GM12878 (cell line): Measurements from ENCODE around the gene COL23A1. TPM values are rescaled to one million over a fixed set of nuclear protein-coding genes. Genes with fewer than 3 reads are reported as not detected.

Experiments used
- CEBPB ChIP-seq, 2 experiments: fragments of 150-350 bp in 1 of 2; IDR thresholded peaks; 2 replicates each; pipeline ENCODE4 v1.6.1; 2012 to 2014; ENCODE audit warnings: low read depth in 2 of 2, low read length in 2 of 2, borderline replicate concordance in 1 of 2, inconsistent platforms in 1 of 2
- IRF5 ChIP-seq: fragments of 450-650 bp; IDR thresholded peaks from 2 replicates; pipeline ENCODE4 v1.6.1; 2017; ENCODE audit warnings: borderline replicate concordance
- LARP7 ChIP-seq: fragments of 450-650 bp; IDR thresholded peaks from 2 replicates; pipeline ENCODE4 v1.6.1; 2017; ENCODE audit warnings: mild to moderate bottlenecking
- MLLT1 ChIP-seq: fragments of 450-650 bp; IDR thresholded peaks from 2 replicates; pipeline ENCODE4 v1.6.1; 2016; ENCODE audit warnings: mild to moderate bottlenecking
- MXI1 ChIP-seq: fragments of 150-350 bp; IDR thresholded peaks from 2 replicates; pipeline ENCODE4 v1.6.1; 2011; ENCODE audit warnings: low read depth, mild to moderate bottlenecking, inconsistent platforms, low read length, improper control_type of control experiment
- NFYA ChIP-seq: IDR thresholded peaks from 2 replicates; pipeline ENCODE4 v1.6.1; 2011; ENCODE audit warnings: low read depth, mild to moderate bottlenecking, low read length, improper control_type of control experiment, borderline replicate concordance
- NR2F1 ChIP-seq: fragments of 450-650 bp; conservative IDR thresholded peaks from 2 replicates; pipeline ENCODE4 v1.6.1; 2017; ENCODE audit warnings: mild to moderate bottlenecking
- PBX3 ChIP-seq: IDR thresholded peaks from 2 replicates; pipeline ENCODE4 v1.6.1; 2011; ENCODE audit warnings: mild to moderate bottlenecking, low read depth, low read length, moderate library complexity; ENCODE audit not compliant: insufficient replicate concordance
- RB1 ChIP-seq: fragments of 450-650 bp; formaldehyde crosslinking; IDR thresholded peaks from 2 replicates; pipeline ENCODE4 v1.6.1; 2017; ENCODE audit warnings: mild to moderate bottlenecking, borderline replicate concordance
- SIN3A ChIP-seq: IDR thresholded peaks from 2 replicates; pipeline ENCODE4 v1.6.1; 2012; ENCODE audit warnings: low read depth, low read length, improper control_type of control experiment
- SKIL ChIP-seq: fragments of 450-650 bp; IDR thresholded peaks from 2 replicates; pipeline ENCODE4 v1.6.1; 2017; ENCODE audit warnings: mild to moderate bottlenecking, low read depth, inconsistent platforms; ENCODE audit not compliant: poor library complexity, severe bottlenecking
- TAF1 ChIP-seq: IDR thresholded peaks from 2 replicates; pipeline ENCODE4 v1.6.1; 2011; ENCODE audit warnings: mild to moderate bottlenecking, low read depth, low read length, borderline replicate concordance
- TARDBP ChIP-seq: IDR thresholded peaks from 2 replicates; pipeline ENCODE4 v1.6.1; 2016; ENCODE audit warnings: borderline replicate concordance
- ZBTB33 ChIP-seq: fragments of 450-650 bp; IDR thresholded peaks from 2 replicates; pipeline ENCODE4 v1.6.1; 2017; ENCODE audit warnings: mild to moderate bottlenecking
- ZNF207 ChIP-seq: fragments of 450-650 bp; IDR thresholded peaks from 2 replicates; pipeline ENCODE4 v1.6.1; 2014; ENCODE audit warnings: antibody characterized with exemption, mild to moderate bottlenecking, borderline replicate concordance
- polyA plus RNA-seq, 11 experiments: library from polyadenylated mRNA; depleted of rRNA in 4 of 11; unstranded in 6 of 11; stranded (reverse) in 5 of 11; fragments of >200 nt; fragmentation: Nextera tagmentation in 4 of 11; fragmentation: Illumina TruSeq in 1 of 11; extraction: Ambion mirVana in 4 of 11; extraction: Trizol in 1 of 11; gene quantifications; 1 replicate in 1 of 11; 2 replicates in 10 of 11; pipeline versions ENCODE4 v1.2.1 to v1.2.3, GENCODE V29; 2011 to 2016; ENCODE audit warnings: inconsistent platforms in 2 of 11, missing spikeins in 2 of 11, low read depth in 1 of 11
- total RNA-seq, 4 experiments: library from RNA; depleted of rRNA in 3 of 4; stranded (reverse); fragments of >200 nt in 3 of 4; fragmentation: Illumina TruSeq in 1 of 4; extraction: Trizol in 1 of 4; gene quantifications; 2 replicates each; pipeline versions ENCODE4 v1.2.1 to v1.2.3, GENCODE V29; 2013 to 2021

Gene COL23A1
- total and polyA plus RNA-seq, 10 of the 15 experiments (the other 5 are each of a cell fraction or from before 2014, with no cell fraction given): 0.03 to 0.83 (median 0.09) TPM; not detected in 5

- TF ChIP-seq SIN3A (no peak), ZNF207 (no peak), IRF5 (no peak), RB1 (no peak), NFYA (no peak), TARDBP (no peak), PBX3 (no peak), MLLT1 (no peak), CEBPB (IDR thresholded peaks at IDR 0.05; ENCODE audit: borderline replicate concordance in 1 of 2, low read depth in 2 of 2, low read length in 2 of 2) (no peak), TAF1 (no peak), MXI1 (no peak), SKIL (no peak), LARP7 (no peak), NR2F1 (no peak), ZBTB33 (no peak)
- TF ChIP-seq, all 136 proteins: peak for 0
These were observed 298.0 kb downstream of the COL23A1 start (continued) for GRCh38 chr5:178291969-178292825.
